ENCODE data around the gene SMAD5.

- no peak for TF ChIP-seq POLR2A (IDR thresholded peaks at IDR 0.05; ENCODE audit: low read depth, low read length)
- TF ChIP-seq POLR2AphosphoS5 (IDR thresholded peaks at IDR 0.05; ENCODE audit: low read depth, low read length) = no peak
- no peak for TF ChIP-seq TAF1 (IDR thresholded peaks at IDR 0.05; ENCODE audit: borderline replicate concordance, low read depth, low read length)
Measured at GRCh38 chr5:136130581-136130980, 2.1 kb upstream of the SMAD5 start.
